Kidney epithelial cell (primary cell): ENCODE results near the gene CELSR1. TPM values are rescaled to one million over a fixed set of nuclear protein-coding genes. Genes with fewer than 3 reads are reported as not detected.
"Not testable (repeated sequence)": the region's sequence is repeated elsewhere in the genome, so short reads cannot be mapped to it uniquely, and the experiment has no call there.

Source experiments
- DNase-seq: peaks from one replicate; pipeline ENCODE4 v3.0.0-alpha.2; 2010; ENCODE audit warnings: low read depth
- H3K27me3 ChIP-seq: 2 replicates; pipeline ENCODE4 v1.6.0; 2011; ENCODE audit warnings: low read length; ENCODE audit not compliant: control insufficient read depth, insufficient read depth
- H3K36me3 ChIP-seq: 2 replicates; pipeline ENCODE4 v1.5.1; 2011; ENCODE audit warnings: low read length; ENCODE audit not compliant: control insufficient read depth, insufficient read depth
- H3K4me3 ChIP-seq: 2 replicates; pipeline ENCODE4 v1.5.1; 2011; ENCODE audit warnings: low read depth, mild to moderate bottlenecking, control low read depth, low read length
- total RNA-seq: library from RNA; depleted of rRNA; stranded (reverse); fragments of >200 nt; gene quantifications from 2 replicates; pipeline ENCODE4 v1.2.3, GENCODE V29; 2015
- TF ChIP-seq, protein P1 (sequence below): IDR thresholded peaks from 2 replicates; pipeline ENCODE4 v1.5.1; 2011; ENCODE audit warnings: mild to moderate bottlenecking, moderate library complexity, low read length, control low read depth, inconsistent platforms; ENCODE audit not compliant: insufficient read depth, poor library complexity, severe bottlenecking

Gene CELSR1
- total RNA-seq, 1 donor from 2014 or later: 180 TPM

DNA sequence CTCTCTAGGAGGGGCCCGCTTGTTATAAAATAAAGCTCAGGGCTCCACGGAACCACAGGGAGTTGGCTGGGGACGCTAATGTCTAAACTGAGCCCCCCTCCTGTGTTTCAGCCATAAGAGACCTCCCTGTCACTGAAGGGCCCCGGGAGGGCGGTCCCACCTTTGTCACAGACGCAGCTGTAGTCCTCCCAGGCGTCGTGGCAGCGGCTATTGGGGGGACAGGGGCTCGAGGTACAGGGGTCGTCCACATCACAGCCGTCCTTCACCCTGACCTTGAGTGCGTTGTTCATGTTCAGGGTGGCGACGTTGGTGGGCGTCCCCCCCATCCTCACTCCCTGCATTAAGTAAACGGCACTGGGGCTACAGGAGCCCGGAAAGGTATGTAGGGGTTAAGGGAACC lies 139.9 kb downstream of the CELSR1 start:
- TF ChIP-seq, protein P1, sequence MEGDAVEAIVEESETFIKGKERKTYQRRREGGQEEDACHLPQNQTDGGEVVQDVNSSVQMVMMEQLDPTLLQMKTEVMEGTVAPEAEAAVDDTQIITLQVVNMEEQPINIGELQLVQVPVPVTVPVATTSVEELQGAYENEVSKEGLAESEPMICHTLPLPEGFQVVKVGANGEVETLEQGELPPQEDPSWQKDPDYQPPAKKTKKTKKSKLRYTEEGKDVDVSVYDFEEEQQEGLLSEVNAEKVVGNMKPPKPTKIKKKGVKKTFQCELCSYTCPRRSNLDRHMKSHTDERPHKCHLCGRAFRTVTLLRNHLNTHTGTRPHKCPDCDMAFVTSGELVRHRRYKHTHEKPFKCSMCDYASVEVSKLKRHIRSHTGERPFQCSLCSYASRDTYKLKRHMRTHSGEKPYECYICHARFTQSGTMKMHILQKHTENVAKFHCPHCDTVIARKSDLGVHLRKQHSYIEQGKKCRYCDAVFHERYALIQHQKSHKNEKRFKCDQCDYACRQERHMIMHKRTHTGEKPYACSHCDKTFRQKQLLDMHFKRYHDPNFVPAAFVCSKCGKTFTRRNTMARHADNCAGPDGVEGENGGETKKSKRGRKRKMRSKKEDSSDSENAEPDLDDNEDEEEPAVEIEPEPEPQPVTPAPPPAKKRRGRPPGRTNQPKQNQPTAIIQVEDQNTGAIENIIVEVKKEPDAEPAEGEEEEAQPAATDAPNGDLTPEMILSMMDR: no peak
- no peak overlapping the region for H3K4me3 ChIP-seq
- no peaks in the 10 kb centered on the region for H3K27me3 ChIP-seq
- no peak for DNase-seq
- peaks cover 1% of the 10 kb centered on the region for H3K36me3 ChIP-seq

DNA sequence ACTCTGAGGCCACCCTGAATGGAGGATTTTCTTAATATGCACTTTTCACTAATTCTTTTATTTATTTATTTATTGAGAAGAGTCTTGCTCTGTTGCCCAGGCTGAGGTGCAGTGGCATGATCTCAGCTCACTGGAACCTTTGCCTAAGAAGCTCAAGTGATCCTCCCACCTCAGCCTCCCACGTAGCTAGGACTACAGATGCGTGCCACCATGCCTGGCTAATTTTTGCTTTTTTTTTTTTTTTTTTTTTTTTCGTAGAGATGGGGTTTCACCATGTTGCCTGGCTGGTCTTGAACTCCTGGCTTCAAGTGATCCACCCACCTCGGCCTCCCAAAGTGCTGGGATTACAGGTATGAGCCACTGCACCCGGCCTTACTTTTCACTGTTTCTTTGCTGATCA lies 140.4 kb downstream of the CELSR1 start:
- not testable (repeated sequence) for H3K36me3 ChIP-seq, DNase-seq, H3K4me3 ChIP-seq, H3K27me3 ChIP-seq

DNA sequence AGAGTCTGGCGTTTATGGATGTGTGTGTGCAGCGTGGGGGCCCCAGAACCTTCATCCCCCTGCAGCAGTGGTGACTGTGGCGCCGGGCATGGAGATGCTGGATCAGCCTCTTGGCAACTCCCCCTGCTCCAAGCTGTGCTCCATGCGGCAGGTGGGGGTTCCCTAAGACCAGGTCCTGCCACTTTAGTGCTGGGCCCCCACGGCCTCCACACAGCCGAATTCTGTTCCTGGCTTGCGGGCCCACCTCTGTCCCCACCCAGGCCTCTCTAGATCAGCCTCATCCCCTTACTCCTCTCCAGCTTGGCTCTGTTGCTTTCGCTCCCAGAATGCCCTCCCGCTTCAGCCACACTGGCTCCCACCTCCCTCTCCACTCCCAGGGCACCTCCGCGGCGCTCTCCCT lies 142.3 kb downstream of the CELSR1 start:
- Histone ChIP-seq H3K27me3 (no peaks in the 10 kb centered on the region), H3K36me3 (peaks cover 1% of the 10 kb centered on the region), H3K4me3 (no peak overlapping the region)
- TF ChIP-seq, protein P1: no peak
- DNase-seq: no peak

DNA sequence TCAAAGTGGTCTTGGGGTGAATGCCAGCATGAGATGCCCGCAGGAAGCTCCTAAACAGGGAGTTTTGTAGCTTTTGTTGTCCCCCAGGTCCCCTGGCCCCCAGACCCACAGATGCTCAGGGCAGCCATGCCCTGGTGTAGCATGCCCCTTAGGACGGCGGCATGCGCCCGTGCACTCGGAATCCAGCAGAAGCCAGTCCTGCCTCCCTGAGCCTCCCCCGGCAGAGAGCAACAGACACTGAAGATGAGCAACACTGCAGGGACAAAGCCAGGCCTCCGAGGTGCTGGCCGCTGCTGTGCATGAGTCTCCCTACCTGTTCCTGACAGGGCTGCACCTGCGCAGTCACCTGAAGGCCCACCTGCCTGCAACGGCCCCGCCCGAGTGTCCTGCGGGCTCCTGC lies 142.8 kb downstream of the CELSR1 start:
- Histone ChIP-seq H3K36me3 (peaks cover 1% of the 10 kb centered on the region), H3K4me3 (no peak overlapping the region)
- TF ChIP-seq, protein P1: no peak

DNA sequence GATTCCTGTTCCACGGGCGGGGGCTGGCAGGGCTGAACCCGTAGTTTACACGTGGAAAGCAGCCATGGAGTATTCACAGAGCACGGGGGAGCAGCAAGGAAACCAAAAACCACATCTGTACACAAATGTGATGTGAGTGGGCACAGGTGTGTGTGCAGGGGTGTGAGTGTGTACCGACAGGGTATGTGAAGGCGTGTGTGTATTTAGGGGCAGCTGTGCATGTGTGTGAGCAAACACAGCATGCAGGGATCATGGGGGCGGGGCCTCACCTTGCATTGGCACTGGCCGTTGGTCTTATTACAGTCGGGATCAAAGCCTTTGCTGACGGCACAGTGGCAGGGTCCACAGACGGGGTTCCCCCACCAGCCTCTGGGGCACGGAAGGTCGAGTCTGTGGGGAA lies 143.5 kb downstream of the CELSR1 start:
- TF ChIP-seq, protein P1: no peak
- no peak overlapping the region for H3K4me3 ChIP-seq
- no peak for DNase-seq
- no peaks in the 10 kb centered on the region for H3K27me3 ChIP-seq
- peaks cover 1% of the 10 kb centered on the region for H3K36me3 ChIP-seq

More for the DNA sequence above, 142.8 kb downstream of the CELSR1 start:
- no peak for DNase-seq
- H3K27me3 ChIP-seq: no peaks in the 10 kb centered on the region

DNA sequence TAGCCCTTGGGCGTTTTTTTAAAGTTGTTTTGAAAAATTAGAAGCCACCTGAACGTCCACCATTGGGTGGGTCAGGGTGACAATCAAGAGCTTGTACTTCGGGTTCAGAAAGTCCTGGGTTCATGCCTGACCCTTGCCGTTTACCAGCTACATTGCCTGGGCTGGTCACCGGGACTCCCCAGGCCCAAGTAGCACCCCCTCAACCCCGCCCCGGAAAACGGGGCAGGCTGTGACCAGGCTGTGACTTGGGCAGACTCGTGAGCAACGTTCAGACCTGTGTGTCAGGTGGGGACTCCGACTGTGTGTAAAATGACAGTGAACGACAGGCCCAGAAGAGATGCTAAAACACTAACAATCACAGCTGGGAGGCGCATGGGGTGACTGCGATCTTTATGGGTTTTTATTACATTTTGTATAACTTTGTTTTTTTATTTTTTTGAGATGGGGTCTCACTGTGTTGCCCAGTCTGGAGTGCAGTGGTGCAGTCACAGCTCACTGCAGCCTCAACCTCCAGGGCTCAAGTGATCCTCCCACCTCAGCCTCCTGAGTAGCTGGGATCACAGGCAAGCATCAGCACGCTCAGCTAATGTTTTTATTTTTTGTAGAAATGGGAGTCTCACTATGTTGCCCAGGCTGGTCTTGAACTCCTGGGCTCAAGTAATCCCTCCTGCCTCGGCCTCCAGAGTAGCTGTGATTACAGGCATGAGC lies 145.1 kb downstream of the CELSR1 start:
- H3K36me3 ChIP-seq: peaks cover 4% of the 10 kb centered on the region
- DNase-seq: no peak

More for the DNA sequence above, 145.1 kb downstream of the CELSR1 start:
- Histone ChIP-seq H3K27me3 (no peaks in the 10 kb centered on the region), H3K4me3 (no peak overlapping the region)
- TF ChIP-seq, protein P1: no peak
